SIG-M5 treated with dmso at 0.1 percent for 504 hours (cell line): ENCODE results near the gene GRK6.
A peak's percentile ranks its signal among the peaks of the same experiment; 100 is the strongest.

Experiments used
- DNase-seq: peaks from one replicate; lab custom pipeline; 2025; ENCODE audit not compliant: unreplicated experiment; lab: John Stamatoyannopoulos, UW

Gene GRK6

DNA sequence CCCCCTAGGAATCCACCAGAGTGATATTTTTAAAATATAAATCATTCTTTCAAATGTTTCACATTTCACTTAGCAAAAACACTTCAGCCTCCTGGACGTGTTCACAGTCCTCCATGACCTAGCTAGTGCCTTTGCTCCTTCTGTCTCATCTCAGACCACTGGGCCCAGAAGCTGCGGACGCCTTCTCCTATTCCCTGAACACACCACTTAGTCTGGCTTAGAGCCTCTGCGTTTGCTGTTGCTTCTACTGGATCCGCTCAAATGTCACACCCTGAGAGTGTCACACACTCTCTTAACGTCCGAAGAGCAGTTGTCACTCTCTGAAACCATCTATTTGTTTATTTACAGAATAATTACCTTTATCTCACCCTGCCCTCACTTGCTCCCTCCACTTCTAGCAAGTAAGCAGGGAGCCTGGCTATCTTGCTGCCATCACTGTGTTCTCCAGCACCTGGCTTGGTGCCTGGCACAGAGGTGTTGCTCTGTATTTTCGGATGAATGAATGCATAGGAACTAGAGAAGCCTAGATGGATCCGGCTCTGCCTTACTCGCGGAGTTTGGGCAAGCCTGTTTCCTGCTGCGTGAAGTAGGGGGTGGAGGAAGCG is 1.2 kb upstream of the GRK6 start:
- no peak for DNase-seq

DNA sequence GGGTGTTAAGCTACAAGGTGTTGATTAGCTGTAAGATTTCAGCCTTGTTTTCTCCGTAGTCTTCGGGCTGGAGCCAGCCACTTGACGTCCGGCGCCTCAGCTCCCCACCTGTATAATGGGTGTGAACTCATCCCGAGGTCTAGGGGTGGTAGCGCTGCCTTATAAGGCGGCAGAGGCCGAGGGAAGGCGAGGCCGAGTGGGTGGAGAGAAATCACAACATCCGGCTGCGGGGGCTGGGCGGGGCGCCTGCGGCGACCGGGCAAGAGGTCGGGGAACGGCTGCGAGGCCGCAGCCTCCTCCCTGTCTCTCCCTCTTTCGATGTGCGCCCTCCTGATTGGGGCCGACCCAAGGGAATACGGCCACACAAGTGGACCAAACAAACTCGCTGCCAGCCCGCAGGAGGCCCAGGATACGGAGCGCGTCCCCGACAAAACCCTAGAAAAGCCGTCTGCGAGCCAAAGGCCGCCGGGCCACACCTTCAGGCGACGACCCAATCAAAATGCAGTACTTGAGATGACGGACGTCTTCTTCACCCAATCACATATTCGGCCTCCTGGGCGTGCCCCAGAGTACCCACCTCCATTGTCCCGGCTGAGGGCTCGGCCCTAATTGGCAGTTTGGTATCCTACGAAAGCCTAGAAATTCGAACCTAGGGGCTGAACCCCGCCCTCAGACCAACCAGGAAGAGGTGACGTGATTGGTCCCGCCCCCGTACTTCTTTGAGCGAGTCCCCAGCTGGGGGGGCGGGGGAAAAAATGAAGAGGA is 493 bp upstream of the GRK6 start:
- DNase-seq, result peak; percentile 100

DNA sequence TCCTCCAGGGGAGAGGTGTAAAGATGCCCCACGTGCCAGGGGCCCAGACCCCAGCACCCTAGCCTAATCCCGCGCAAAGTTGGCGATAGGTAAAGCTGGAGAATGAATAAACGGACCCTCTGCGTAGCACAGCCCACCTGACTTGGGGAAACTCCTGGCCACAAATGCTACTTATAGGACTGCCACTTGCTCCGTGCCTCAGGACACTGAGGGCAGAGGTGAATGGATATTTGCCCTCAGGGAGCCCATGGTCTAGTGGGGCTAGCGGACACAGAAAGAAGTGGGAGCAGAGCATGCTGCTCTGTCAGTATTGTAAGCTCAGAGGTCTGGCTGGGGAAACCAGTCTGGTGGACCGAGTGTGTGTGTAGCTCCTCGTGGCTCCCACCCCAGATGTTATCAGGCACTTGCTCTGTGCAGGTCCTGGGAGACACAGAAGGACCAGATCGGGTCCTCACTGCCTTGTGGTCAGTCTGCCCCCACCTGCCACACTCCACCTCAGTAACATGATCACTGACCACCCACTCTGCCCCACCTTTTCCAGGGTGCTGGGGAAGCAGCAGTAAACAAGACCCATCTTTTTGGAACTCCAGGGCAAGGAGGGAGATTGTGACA is 841 bp downstream of the GRK6 start:
- DNase-seq, result peak; percentile 40

DNA sequence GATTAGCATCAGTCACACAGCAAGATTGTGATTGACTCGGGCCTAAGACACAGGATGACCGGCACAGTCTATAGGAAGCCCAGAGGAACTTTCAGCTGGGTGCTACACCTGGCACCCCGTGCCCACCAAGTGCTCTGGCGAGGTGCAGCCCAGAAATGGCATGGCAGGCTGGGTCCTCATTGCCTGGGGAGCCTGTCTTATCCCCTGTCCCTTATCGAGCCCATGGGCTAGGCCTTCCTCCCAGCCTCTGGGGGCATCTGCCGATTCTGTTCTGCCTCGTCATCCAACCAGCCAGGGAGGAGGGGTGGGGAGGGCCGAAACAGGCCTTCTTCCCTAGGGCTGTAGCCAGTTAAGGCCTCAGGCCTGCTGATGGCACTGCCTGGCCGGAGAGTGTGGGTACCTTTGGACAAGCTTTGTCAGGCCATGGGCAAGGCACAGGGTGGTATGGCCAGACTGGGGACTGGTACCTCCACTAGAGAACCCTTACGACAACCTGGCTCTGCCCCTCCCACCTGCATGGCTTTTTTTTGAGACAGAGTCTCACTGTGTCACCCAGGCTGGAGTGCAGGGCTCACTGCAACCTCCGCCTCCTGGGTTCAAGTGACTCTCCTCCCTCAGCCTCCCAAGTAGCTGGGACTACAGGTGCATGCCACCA is 1.6 kb downstream of the GRK6 start:
- DNase-seq, result peak; percentile 65

DNA sequence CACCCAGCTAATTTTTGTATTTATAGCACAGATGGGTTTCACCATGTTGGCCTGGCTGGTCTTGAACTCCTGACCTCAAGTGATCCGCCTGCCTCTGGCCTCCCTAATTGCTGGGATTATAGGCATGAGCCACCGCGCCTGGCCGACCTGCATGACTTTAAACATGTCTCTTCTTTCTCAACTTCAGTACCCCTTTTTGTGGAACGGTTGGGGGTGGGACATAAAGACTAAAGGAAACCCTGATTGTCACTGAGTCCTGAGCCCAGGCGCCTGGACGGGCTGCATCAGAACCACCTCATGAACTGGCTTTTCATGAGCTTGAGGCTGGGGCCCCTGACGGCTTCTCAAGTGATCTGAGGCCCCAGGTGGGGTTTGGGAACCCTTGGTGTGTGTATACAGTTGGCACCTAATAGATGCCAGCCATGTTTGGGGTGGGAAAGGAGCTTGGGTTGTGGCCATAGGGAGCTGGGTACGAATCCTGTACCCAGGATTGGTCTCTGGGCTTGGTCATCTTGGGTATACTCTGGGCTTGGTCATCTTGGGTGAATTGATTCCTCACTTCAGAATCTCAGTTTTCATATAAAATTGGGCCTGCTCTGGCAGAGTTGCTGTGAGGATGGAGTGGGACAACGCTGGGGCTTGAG is 2.2 kb downstream of the GRK6 start:
- peak; percentile 34 for DNase-seq

DNA sequence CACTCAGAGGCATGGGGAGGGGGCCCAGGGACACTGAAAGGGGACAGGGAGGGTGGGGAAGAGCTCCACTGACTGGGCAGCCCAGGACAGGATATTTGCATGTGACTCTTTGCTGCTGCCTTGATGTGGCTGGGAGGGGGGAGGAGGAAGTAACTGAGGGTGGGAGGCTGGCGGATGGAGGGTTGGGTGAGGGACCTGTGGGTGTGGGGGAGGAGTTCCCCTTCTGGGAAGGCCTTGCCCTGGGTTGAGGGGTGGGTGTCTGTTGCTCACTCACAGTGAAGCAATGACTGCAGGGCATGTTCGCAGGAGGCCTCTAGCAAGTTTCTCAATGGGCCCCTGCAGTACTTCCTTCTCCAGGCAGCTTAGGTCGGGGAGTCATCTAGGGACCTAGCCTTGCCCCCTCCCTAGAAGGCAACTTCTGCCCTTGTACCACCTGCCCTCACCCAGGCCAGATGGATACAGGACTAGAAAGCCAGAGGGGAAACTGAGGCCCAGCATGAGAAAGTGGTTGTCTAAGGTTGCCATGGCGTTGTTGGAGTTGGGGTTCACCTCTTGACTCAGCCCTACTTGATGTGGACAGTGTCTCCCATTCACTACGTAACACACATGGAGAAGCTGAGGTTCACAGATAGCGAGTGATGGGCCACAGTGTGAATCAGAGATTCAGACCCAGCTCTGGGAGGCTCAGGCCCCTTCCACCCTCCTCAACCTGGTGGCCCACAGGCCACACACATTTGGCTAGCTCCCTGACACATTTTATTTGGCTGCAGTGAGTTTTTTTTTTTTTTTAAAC is 3.0 kb downstream of the GRK6 start:
- DNase-seq, result peak; percentile 99

DNA sequence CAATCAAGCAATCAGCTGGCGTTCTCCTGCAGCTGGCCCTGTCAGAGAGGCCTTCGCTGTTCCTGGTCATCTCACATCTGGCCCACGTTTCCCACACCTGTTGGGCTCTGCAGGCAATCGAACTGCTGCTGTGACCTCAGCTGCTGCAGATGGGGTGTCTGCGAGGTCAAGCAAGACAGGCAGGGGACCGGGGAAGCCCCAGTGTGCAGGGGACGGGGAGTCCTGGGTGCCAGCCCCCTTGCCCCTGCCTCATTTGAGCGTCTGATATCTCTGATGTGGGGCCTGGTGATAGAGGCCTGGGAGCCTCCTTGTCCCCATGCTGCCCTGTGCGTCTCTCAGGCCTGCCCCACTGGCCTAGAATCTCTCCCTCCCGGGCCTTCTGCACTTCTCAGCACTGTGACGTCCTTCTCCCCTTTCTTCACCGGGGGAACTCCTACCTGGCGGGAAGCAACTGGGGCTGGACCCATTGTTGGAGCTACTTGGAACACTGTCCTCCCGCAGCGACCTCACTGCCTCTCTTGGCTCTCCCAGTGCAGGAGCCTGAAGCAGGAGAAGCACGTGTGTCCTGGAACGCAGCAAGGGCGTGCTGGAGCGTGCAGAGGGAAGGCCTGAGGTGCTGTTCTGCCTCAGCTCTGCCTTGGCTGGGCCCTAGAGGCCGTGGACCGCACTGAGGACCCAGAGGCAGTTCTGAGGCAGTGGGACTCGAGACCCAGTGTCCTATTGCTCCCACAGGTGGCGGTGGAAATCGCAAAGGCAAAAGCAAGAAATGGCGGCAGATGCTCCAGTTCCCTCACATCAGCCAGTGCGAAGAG is 3.9 kb downstream of the GRK6 start:
- DNase-seq, result no peak

DNA sequence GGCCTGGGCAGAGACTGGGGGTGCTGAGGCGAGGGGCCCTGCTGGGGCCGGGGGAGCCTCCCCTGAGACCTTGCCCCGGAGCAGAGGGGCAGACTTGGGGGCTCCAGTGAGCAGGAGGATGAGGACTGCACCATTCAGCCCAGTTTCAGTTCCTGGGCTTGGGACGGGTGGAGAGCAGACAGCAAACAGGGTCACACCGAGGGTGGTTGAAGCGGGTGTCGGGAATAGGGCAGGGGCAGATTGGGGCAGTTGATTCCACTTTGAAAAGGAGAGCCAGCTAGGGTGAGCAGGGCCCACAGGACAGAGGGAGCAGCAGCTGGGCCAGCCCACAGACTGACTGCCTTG is 4.5 kb downstream of the GRK6 start:
- no peak for DNase-seq

DNA sequence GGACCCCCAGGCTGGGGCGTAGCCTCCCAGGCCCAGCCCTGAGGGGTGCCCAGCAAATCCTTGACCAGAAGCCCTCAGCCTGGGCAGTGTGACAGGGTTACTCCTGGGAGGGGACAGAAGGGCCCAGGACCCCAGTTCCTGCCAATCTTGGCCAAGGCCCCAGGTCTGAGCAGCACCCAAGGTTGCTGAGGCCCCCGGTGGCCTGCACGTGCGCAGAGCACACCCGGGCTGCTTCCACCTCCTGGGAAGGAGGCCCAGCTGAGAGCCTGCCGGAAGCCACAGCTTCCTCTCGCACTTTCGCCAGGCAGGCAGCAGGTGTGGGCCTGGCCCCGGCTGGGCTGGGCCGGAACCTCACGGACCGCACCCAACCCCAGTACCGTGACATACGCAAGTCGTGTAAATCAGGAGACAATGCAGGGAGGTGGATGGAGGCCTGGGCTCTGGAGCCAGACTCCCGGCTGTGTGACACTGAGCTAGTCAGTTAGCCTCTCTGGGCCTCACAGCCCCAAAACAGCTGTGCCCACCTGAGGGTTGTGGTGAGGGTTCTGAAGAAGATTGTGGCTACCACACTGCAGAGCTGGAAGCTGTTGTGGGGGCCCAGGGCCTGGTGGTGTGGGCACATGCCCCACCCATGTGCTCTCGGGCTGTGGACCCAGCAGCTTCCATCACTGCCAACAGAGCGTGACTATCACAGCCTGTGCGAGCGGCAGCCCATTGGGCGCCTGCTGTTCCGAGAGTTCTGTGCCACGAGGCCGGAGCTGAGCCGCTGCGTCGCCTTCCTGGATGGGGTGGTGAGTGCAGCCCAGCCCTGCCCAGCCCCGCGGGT is 5.1 kb downstream of the GRK6 start:
- DNase-seq, result peak; percentile 36

DNA sequence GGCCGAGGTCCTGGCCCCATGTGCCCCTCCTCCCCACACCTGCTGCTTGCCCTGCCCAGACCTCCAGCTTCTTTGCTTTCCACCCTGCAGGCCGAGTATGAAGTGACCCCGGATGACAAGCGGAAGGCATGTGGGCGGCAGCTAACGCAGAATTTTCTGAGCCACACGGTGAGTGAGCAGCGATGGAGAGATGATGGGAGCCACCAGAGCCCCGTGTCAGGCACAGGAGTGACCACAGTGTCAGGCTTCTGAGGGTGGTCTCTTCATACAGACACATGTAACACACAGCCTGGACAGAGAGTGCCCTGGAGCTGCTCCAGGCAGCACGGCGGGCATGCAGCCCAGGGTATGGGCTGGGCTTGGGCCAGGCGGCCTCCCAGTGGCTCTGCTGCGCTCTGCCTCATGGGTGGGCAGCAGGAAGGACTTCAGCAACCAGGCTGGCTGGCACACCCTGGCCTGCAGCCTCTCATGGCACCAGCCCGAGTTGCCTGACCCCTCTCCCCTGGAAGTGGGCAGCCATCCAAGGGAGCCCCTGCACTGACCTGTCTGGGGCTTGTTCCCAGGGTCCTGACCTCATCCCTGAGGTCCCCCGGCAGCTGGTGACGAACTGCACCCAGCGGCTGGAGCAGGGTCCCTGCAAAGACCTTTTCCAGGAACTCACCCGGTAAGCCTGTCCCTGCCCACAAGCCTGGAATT is 5.8 kb downstream of the GRK6 start:
- no peak for DNase-seq

DNA sequence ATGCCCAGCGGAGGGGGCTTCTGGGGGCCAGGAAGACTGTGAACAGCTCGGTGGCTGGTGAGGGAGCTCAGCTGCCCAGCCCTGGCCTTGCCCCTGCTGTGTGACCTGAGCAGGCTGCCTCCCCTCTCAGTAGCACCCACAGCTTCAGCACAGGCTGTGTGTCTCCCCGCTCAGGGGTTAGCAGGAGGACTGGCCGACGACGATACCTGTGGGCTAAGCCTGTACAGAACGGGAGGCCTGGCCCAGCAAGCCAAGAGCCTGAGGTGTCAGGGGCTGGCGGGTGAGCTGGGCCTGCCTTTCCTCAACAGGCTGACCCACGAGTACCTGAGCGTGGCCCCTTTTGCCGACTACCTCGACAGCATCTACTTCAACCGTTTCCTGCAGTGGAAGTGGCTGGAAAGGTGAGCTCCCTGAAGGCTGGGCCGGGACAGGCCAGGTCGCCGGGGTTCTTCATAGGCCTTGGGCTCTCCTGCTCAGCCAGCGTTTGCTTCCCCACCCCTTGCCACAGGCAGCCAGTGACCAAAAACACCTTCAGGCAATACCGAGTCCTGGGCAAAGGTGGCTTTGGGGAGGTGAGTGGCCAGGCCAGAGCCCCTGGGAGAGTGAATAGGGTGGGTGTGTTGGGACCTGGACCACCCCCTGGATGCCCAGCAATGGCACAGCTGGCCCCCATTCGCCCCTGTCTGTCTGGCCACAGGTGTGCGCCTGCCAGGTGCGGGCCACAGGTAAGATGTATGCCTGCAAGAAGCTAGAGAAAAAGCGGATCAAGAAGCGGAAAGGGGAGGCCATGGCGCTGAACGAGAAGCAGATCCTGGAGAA is 6.6 kb downstream of the GRK6 start:
- DNase-seq, result no peak

DNA sequence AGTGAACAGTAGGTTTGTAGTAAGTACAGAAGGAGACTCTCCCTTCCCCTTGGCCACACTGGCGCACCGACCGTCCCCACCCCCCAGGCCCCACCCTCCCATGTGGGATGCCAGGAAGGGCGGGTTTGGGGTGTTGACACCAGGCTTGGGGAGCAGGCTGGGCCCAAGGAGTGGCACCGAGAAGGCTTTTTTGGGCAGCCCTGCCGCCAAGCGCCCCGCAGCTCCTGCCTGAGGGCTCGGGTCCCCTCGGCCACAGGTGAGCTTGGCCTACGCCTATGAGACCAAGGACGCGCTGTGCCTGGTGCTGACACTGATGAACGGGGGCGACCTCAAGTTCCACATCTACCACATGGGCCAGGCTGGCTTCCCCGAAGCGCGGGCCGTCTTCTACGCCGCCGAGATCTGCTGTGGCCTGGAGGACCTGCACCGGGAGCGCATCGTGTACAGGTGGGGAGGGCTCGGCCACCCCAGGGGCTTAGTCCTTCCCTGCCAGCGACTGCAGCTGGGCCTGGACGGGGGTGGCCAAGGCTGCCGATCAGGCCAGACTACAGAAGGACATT is 7.3 kb downstream of the GRK6 start:
- DNase-seq, result no peak

DNA sequence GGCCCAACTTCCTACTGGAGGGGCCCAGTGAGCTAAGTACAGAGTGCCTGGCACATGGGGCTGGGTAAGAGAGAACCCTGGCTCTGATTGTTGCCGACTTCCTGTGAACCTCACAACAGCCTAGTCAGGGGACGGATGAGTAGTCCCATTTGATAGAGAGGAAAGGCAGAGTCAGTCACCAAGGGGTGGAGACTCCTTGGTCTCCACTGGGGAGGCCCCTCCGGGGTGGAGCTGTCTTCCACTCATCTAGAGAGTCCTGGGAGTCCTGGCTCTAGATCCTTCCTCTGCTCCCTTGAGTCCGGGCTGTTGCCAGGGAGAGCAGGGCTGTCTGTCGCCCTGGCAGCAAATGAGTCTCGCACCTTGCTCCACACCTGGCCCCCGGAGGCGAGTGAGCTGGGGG is 8.0 kb downstream of the GRK6 start:
- no peak for DNase-seq

DNA sequence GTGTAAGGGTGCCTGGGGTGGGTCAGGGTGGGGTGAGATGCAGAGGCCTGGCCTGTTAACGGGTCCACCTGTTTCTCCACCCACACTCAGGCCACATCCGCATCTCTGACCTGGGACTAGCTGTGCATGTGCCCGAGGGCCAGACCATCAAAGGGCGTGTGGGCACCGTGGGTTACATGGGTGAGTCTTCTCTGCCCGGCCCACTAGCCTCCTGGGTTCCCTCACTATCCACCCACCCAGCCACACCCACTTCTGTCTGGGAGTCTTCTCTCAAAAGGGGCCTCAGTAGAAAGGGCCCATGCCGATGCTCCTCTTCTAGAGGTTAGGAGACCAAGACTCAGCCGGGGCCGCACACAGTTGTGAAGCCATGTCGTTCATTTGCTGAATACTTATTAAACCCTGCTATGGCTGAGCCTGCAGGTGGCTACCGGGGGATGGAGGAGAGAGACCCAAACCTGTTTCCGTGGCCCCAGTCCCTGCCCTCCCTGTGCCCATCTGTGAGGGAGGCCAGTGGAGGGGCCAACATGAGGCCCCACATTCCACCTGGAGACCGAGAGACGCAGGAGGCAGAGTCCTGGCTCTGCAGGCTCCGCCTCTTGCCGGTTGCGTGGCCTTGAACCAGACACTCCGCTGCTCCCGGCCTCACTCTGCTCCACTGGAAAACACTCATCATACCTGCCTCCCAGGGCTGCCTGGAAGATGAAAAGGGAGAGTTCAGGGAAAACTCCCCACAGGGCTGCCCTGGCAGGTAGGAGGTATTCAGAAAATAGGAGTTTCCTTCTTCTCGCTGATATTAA is 8.7 kb downstream of the GRK6 start:
- DNase-seq, result no peak

DNA sequence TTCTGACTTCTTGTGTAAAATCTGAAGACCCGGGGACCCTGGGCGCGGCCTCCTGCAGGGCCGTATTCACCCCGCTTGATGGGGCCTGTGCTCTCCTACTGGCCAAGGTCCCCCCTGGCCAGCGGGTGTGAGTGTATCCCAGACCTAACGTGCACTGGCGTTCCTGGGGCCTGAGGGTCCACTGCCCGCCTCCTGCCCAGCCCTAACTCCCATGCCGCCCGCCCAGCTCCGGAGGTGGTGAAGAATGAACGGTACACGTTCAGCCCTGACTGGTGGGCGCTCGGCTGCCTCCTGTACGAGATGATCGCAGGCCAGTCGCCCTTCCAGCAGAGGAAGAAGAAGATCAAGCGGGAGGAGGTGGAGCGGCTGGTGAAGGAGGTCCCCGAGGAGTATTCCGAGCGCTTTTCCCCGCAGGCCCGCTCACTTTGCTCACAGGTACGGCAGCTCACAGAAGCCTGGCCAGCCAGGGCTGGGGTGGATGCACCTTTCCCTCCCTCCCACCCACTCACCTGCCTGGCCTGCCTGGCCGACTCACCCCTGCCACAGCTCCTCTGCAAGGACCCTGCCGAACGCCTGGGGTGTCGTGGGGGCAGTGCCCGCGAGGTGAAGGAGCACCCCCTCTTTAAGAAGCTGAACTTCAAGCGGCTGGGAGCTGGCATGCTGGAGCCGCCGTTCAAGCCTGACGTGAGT is 9.5 kb downstream of the GRK6 start:
- no peak for DNase-seq

DNA sequence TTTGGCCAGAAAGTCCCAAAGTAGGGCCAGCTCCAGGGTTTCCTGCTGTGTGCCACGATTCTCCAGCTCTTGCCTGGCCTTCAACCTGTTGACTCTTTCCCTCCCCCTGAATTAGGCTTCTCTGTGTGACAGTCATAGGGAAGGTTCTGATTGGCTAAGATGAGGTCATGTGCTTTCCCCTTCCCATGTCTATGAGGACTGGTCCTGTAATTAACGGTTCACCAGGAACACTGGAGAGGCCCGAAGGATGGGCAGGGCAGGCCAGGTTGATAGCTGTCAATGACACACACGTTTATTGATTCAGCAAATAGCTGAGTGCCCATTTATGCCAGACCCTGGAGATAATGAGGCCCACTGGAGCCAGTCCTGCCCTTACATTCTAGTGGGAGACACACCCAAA is 11.1 kb downstream of the GRK6 start:
- DNase-seq, result no peak
